22Rv1 (cell line): Measurements from ENCODE around the gene METTL15.
"Not testable (repeated sequence)": the region's sequence is repeated elsewhere in the genome, so short reads cannot be mapped to it uniquely, and the experiment has no call there.

Source experiments
- H3K27ac ChIP-seq: fragments of 450-650 bp; 2 replicates; pipeline ENCODE4 v1.5.1; 2017
- CTCF ChIP-seq: fragments of 450-650 bp; IDR thresholded peaks from 2 replicates; pipeline ENCODE4 v1.5.1; 2017; ENCODE audit warnings: mild to moderate bottlenecking
- ZFX ChIP-seq: fragments of 450-650 bp; IDR thresholded peaks from 2 replicates; pipeline ENCODE4 v1.6.1; 2017; ENCODE audit warnings: antibody characterized with exemption, borderline replicate concordance

Gene METTL15

DNA sequence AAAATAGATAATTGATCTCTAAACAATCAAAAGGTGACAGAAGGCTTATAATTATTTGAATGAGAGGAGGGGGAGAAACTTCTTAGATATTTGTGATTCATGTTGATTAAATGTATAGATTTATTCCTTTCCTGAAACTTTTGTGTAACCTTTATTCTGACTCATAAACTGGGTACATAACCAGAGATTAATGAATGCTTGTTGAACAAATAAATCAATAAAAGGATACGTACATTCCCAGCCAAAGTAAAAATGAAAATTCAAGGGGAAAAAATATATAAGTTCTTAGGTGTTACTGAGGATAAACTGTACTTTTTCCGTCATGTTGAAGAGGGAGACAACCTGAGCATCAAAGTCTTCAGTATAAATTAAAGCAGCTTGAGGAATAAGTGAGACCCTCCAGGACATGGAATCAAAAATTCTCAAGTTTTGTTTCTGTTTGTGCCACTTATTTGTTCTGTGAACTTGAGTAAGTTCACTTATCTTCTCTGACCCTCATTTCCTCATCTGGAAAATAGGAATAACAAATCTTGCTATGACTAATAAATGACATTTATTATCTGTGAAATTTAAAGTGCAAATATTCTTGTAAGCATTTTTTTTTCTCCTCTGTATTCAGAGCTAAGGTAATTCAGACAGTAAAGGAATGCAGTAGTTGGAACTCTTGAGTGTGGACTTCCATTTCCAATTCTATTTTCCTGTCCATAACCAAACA, 195.4 kb downstream of the METTL15 start:
- TF ChIP-seq ZFX (no peak), CTCF (no peak)
- H3K27ac ChIP-seq: no peak overlapping the region

GRCh38 chr11:28315440-28315839, 207.3 kb downstream of the METTL15 start:
- no peak overlapping the region for H3K27ac ChIP-seq
- TF ChIP-seq CTCF: no peak
- TF ChIP-seq ZFX: no peak

- H3K27ac ChIP-seq: no peak overlapping the region
These were observed 210.7 kb downstream of the METTL15 start for GRCh38 chr11:28318871-28319270.

GRCh38 chr11:28323621-28324020, 215.4 kb downstream of the METTL15 start:
- no peak overlapping the region for H3K27ac ChIP-seq
- no peak for TF ChIP-seq ZFX
- no peak for TF ChIP-seq CTCF

More at GRCh38 chr11:28318871-28319270, 210.7 kb downstream of the METTL15 start:
- TF ChIP-seq ZFX: no peak
- TF ChIP-seq CTCF: no peak

- H3K27ac ChIP-seq: not testable (repeated sequence)
These were observed 224.2 kb downstream of the METTL15 start for GRCh38 chr11:28332393-28332792.

GRCh38 chr11:28337701-28338100, 229.5 kb downstream of the METTL15 start:
- no peak overlapping the region for H3K27ac ChIP-seq
- TF ChIP-seq ZFX (no peak), CTCF (no peak)

DNA sequence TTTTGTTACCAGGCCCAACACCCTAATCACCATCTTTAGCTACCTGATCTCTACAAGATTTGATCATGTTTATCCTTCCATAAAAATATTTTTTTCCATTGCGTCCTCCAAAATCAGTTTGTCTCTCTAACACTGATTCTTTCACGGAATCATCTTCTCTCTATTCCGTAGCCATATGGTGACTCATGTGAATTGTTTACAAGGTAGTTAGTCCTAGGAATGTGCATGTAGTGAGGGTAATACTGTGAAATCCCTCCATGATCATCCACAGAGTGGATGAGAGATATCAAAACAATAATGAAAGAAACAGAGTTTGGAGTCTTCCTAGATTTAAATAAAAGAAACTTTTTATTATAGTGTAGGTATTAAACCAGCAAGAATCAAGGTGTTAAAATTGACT, 230.2 kb downstream of the METTL15 start:
- TF ChIP-seq ZFX: no peak
- H3K27ac ChIP-seq: no peak overlapping the region

DNA sequence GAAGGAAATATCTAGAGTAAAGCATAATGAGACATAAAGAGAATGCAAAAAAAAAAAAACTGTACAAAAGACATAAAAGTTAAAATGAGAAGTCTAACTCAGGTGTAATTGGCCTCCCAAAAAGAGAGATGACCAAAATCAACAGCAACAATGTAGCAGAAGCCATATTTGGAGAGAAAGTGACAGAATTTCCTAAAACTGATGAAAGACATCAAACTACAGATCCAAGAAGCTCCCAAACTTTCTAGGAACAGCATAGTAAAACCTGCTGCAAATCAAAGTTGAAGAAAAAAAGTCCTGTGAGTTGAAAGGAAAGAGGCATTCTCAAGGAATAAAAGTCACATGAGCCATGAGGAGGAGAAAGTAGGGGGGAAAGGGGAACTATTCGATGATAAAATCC, 231.3 kb downstream of the METTL15 start:
- no peak overlapping the region for H3K27ac ChIP-seq
- TF ChIP-seq ZFX (no peak), CTCF (no peak)
